Measurements from ENCODE around the gene KLRK1.

GRCh38 chr12:10395390-10395998 is 5.7 kb upstream of the KLRK1 start:
- TF ChIP-seq, protein P1, sequence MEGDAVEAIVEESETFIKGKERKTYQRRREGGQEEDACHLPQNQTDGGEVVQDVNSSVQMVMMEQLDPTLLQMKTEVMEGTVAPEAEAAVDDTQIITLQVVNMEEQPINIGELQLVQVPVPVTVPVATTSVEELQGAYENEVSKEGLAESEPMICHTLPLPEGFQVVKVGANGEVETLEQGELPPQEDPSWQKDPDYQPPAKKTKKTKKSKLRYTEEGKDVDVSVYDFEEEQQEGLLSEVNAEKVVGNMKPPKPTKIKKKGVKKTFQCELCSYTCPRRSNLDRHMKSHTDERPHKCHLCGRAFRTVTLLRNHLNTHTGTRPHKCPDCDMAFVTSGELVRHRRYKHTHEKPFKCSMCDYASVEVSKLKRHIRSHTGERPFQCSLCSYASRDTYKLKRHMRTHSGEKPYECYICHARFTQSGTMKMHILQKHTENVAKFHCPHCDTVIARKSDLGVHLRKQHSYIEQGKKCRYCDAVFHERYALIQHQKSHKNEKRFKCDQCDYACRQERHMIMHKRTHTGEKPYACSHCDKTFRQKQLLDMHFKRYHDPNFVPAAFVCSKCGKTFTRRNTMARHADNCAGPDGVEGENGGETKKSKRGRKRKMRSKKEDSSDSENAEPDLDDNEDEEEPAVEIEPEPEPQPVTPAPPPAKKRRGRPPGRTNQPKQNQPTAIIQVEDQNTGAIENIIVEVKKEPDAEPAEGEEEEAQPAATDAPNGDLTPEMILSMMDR (IDR thresholded peaks at IDR 0.05), result no peak
- TF ChIP-seq POLR2AphosphoS5 (IDR thresholded peaks at IDR 0.05) (peak in 1 of 2 donors; percentile 25), POLR2A (IDR thresholded peaks at IDR 0.05) (no peak)
